Suppressor macrophage (primary cell): ENCODE measurements around the gene FAM50B.
"Not testable (repeated sequence)": the region's sequence is repeated elsewhere in the genome, so short reads cannot be mapped to it uniquely, and the experiment has no call there.

Source experiments
- DNase-seq, 4 experiments: peaks; one replicate each; pipeline ENCODE4 v3.0.0-alpha.2; 2020 to 2022

Gene FAM50B

GRCh38 chr6:3849681-3850450 lies 693 bp downstream of the FAM50B start:
- no peak for DNase-seq

DNA sequence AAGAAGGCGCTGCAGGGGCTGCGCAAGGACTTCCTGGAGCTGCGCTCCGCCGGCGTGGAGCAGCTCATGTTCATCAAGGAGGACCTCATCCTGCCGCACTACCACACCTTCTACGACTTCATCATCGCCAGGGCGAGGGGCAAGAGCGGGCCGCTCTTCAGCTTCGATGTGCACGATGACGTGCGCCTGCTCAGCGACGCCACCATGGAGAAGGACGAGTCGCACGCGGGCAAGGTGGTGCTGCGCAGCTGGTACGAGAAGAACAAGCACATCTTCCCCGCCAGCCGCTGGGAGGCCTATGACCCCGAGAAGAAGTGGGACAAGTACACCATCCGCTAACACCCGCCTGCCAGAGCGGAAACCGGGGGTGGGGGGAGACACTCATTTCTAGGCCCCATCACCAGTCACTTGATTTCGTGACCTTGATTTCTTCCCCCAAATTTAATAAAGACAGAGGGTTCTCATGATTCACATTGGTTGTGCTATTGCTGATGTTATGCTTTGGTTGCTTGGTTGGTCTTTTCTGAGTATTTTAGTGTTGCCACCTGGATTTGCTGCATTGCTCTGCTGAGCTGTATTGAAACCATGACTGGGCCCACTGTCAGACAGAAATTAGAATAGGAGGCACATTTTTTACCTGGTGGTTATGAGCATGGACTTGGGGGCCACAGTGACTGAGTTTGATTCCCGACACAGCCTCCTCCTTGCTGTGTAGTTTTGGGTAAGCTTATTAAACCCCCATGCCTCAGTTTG lies 1.5 kb downstream of the FAM50B start:
- DNase-seq, result no peak

- DNase-seq, result no peak
Measured at GRCh38 chr6:3851839-3852238, 2.7 kb downstream of the FAM50B start.

- no peak for DNase-seq
Measured at GRCh38 chr6:3852391-3852790, 3.2 kb downstream of the FAM50B start.

GRCh38 chr6:3855866-3856265 lies 6.7 kb downstream of the FAM50B start:
- no peak for DNase-seq

- DNase-seq, result no peak
Measured at GRCh38 chr6:3856576-3856975, 7.4 kb downstream of the FAM50B start.

DNA sequence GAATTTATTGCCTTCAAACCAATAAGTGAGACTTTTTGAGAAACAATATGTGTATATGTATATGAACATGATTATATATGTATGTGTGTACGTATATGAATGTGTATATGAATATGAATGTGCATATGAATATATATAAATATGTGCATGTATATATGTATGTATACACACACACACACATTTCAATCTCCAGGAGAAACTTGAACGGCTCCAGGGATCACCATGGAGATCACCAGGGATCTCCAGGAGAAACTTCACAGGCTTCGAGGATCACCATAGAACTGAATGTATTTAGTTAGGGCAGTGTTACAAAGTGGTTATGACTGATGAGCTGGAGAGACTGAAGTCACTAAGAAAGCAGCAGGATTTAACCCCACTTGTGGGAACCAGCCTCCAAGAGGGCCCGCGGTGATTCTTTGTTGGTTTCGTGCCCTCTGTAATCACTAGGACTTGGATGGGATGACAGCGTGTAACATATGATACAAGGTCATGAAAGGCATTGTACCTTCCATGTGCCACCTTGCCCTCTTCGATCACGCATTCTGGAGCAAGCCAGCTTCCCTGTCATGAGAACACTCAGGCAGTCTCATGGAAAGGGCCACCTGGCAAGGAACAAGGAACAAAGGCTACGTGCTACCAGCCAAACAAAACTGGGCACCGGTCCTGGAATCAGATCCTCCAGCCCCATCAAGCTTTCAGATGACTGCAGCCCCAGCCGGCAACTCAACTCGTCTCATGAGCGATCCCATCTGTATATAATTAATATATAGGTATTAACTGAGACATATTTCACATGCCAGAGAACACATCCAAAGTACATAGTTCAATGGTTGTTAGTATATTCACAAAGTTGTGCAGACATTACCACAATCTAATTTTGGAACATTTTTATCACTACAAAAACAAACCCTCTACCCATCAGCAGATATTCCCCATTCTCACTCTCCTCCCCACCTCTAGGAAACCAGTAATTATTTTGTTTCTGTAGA lies 8.6 kb downstream of the FAM50B start:
- no peak for DNase-seq

- DNase-seq, result no peak
Measured at GRCh38 chr6:3859878-3860552, 10.8 kb downstream of the FAM50B start.

- no peak for DNase-seq
Measured at GRCh38 chr6:3861424-3861823, 12.3 kb downstream of the FAM50B start.

DNA sequence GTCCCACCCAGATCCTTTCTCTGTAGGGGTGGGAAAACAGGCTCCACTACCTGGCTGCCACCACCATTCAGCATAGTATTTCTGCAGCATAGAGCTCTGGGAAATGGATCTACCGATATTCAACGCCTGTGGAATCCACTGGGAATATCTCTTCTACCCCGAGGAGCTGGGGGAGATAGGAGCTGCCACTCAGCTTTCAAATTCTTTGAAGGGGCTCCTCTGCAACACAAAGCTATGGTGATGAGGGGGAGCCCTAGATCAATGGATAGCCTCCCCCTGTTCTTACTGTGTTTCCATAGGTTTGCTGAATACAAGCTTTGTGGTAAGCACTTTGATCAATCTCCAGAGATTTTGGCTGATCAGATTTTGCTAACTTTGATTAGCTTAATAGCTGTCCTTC lies 12.9 kb downstream of the FAM50B start:
- DNase-seq, result no peak

DNA sequence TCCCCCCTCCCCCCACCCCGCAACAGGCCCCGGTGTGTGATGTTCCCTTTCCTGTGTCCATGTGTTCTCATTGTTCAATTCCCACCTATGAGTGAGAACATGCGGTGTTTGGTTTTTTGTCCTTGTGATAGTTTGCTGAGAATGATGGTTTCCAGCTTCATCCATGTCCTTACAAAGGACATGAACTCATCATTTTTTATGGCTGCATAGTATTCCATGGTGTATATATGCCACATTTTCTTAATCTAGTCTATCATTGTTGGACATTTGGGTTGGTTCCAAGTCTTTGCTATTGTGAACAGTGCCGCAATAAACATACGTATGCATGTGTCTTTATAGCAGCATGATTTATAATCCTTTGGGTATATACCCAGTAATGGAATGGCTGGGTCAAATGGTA lies 14.1 kb downstream of the FAM50B start:
- not testable (repeated sequence) for DNase-seq

- no peak for DNase-seq
Measured at GRCh38 chr6:3865463-3865862, 16.3 kb downstream of the FAM50B start.

DNA sequence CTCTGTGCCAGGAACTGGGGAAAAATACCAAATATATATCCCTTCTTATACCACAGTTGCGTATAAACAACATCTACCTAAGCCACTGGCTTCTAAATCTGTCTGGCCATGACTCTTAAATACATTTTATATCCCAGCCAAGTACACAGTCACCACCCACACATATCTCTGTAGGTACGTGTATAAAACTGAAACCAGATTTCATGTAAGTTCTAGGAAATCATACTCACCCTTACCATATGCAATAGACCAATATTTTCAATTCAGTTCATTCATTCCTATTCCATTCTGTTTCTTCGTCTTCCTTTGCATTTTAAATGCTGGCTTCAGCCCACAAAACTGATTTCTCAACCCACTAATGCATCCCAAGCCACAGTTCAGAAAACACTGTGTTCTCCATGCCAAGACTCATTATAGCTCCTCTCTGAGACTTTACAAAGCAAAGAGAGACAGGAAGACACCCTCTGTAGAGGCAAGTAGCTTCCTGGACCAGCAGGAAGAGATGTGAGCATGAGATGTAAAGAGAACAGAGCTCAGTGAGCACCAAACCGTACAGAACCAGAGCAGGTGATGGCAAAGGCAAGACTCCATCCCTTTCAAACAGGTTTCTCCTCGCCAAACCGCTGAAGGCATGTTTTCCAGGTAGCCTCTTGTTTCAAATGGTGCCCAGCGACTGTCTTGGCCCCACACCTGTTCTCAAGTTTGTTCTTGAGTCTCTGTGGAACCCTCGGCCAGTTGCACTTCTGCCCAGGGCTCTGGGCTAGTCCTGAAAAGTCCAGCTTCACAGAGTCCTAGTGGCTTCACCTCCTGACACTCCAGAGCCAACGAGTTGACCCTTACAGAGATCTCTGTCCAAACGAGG lies 18.7 kb downstream of the FAM50B start:
- no peak for DNase-seq

GRCh38 chr6:3868544-3868943 lies 19.4 kb downstream of the FAM50B start:
- DNase-seq, result no peak

GRCh38 chr6:3869284-3869631 lies 20.1 kb downstream of the FAM50B start:
- no peak for DNase-seq

DNA sequence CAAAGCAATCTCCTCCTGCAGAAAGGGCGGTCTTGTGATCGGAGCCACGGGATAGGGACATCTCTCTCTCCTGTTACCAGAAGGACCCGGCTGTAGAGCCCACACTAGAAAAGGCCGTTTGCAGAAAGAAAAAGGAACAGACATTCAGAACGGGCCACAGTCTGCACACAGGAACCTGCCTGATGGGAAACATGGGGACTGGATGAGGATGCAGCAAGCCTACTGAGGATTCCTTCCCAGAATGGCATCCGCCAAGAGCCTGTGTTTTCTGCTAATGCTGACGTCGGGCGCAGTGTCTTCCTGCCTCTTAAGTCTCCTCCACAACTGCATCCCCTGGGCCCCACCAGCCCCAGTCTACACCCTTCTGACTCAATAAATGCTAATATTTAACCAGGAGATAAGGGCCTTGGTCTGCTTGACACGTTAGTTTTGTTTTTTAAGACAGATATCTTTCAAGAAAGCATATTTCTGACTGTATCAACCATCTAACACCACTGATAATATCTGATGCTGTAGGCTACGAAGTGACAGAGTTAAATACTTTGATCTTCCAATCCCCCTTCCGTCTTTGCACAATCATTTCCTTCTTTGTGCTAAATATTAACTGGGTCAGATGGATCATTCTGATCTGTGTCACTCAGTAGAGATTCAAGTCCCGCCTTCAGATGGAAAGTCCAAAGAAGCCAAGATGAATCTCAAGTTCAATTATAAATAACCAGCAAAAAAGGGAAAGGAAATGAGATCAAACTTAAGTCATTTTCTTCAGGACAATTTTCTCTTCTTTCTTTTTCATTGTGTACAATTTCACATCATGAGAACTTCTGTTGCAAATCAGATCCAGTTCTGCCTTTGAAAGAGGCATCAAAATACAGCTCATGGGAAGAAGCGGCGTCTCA lies 20.7 kb downstream of the FAM50B start:
- DNase-seq, result no peak

DNA sequence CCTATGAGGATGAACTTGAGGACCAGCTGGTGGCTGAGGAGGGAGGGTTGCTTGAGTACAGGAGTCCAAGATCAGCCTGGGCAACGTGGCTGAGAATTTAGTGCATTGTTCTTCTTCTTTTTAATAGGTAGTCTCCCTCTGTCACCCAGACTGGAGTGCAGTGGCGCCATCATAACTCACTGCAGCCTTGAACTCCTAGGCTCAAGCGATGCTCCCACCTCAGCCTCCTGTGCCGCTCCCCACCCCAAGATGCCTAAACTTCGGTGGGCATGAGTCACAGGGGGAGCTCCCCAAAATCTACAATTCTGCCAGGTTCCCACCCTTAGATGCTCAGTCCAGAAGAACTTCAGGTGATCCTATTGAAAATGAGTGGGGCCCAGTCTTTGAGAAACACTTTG lies 21.4 kb downstream of the FAM50B start:
- DNase-seq, result no peak

DNA sequence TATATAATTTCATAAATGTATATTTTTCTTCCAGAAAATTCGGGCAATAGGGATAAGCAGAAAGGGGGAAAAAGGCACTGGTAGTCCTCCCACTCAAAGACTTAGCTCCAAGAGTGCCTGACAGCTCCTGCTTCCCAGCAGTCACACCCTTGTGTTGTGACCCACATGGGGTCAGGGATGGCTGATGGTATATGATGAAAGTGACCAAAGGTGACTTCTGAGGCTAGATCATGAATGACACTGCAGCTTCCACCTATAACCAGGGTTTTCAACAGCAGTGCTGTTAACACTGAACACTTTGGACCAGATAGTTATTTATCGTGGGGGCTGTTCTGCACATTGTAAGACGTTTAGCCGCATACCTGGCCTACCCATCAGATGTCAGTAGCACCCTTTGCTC lies 22.3 kb downstream of the FAM50B start:
- no peak for DNase-seq

DNA sequence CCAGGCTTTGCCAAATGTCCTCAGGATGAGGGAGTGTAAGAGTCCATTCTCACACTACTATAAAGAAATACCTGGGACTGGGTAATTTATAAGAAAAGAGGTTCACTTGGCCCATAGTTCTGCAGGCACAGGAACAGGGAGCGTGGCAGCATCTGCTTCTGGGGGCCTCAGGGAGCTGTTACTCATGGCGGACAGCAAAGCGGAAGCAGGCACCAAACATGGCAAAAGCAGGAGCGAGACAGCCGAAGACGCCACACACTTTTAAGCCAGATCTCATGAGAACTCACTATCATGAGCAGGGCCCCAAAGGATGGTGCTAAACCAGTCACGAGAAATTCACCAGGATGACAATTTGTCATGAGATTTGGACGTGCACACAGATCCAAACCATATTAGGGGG lies 22.8 kb downstream of the FAM50B start:
- DNase-seq, result no peak

DNA sequence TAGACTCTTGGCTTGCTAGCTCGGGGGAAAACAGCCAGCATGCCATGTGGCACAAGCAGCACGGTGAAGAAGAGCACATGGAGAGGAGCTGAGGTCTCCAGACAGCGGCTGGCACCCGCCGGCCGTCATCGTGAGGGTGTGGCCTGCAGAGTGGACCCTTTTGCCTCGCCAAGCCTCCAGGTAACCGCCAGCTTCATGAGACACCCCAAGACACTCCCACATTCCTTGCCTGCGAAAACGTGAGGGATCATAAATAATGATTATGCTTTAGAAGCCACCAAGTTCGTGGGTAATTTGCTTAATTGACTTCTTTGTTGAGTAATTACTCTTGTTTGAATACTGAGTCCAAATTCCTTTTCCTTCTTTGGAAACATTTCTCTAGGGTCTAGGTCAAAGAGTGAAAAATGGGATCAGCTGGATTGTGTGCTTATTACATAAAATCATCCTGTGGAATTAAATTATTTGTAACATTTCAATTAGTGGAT lies 23.2 kb downstream of the FAM50B start:
- no peak for DNase-seq
